ENCODE measurements around the gene CLPTM1. TPM values are rescaled to one million over a fixed set of nuclear protein-coding genes. Genes with fewer than 3 reads are reported as not detected.

The CLPTM1 gene
- total RNA-seq, 2 donors from 2014 or later = 63.1 to 69.3 TPM

DNA sequence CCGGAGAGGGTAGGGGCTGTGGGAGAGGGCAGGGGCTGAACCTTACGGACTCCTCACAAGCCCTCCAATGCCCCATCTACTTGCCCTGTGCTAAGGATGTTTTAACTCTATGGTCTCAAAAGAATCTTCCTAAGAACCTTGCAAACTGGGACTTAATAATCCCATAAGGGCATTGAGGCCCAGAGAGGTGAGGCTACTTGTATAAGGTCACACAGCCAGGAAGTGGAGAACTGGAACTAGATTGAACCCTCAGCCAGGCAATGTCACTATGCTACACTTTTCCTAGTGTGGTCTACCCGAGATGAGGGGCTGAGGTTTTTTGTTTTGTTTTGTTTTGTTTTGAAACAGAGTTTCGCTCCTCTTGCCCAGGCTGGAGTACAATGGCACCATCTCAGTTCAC is 23.6 kb upstream of the CLPTM1 start:
- no peak for ATAC-seq (ENCODE audit: insufficient number of reproducible peaks, low FRiP score, low read depth)
- TF ChIP-seq, protein P1, sequence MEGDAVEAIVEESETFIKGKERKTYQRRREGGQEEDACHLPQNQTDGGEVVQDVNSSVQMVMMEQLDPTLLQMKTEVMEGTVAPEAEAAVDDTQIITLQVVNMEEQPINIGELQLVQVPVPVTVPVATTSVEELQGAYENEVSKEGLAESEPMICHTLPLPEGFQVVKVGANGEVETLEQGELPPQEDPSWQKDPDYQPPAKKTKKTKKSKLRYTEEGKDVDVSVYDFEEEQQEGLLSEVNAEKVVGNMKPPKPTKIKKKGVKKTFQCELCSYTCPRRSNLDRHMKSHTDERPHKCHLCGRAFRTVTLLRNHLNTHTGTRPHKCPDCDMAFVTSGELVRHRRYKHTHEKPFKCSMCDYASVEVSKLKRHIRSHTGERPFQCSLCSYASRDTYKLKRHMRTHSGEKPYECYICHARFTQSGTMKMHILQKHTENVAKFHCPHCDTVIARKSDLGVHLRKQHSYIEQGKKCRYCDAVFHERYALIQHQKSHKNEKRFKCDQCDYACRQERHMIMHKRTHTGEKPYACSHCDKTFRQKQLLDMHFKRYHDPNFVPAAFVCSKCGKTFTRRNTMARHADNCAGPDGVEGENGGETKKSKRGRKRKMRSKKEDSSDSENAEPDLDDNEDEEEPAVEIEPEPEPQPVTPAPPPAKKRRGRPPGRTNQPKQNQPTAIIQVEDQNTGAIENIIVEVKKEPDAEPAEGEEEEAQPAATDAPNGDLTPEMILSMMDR (IDR thresholded peaks at IDR 0.05) = no peak

GRCh38 chr19:44939668-44940067 is 15.5 kb upstream of the CLPTM1 start:
- H3K27me3 ChIP-seq (replicated peaks; ENCODE audit: insufficient read depth) = no peaks in the 10 kb centered on the region
- no peaks in the 10 kb centered on the region for H3K9me3 ChIP-seq
- ATAC-seq (ENCODE audit: insufficient number of reproducible peaks, low FRiP score, low read depth) (no peak), DNase-seq (ENCODE audit: low spot score) (no peak)
- no peak overlapping the region for H3K27ac ChIP-seq
- H3K36me3 ChIP-seq = no peaks in the 10 kb centered on the region
- TF ChIP-seq, protein P1 (IDR thresholded peaks at IDR 0.05) = no peak
- no peak overlapping the region for H3K4me3 ChIP-seq
- no peaks in the 10 kb centered on the region for H3K4me1 ChIP-seq (ENCODE audit: control insufficient read depth in 1 of 2, low read depth in 2 of 2)

More for the DNA sequence above, 23.6 kb upstream of the CLPTM1 start:
- Histone ChIP-seq H3K36me3 (no peaks in the 10 kb centered on the region), H3K4me3 (no peak overlapping the region), H3K27ac (no peak overlapping the region), H3K4me1 (ENCODE audit: control insufficient read depth in 1 of 2, low read depth in 2 of 2) (peaks cover 0 to 4% of the 10 kb centered on the region in 2 donors), H3K27me3 (replicated peaks; ENCODE audit: insufficient read depth) (no peaks in the 10 kb centered on the region), H3K9me3 (no peaks in the 10 kb centered on the region)
- DNase-seq (ENCODE audit: low spot score) = no peak

DNA sequence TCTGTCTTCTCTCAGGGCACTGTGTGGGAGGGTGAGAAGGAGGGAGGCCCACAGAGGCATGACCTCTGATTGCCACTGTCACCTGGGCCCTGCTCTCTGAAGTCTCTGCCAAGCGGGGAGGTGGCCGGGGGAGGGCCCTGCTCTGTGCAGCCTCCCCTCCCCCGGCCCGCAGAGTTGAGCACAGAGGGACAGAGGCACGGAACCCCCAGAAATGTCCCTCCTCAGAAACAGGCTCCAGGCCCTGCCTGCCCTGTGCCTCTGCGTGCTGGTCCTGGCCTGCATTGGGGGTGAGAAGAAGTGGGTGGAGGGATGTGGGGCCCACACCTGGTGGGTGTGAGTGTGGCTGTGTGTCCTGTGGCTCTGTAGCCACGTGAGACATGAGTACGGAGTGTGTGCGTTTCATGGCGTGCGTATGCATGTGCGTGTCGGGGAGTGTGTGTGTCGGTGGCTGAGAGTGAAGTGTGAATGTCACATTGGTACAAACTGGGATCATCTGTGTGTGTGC is 13.1 kb upstream of the CLPTM1 start, which contains the start of gene APOC4:
Gene APOC4 (plus strand): TSS at position 171 of the 505 bp plus-strand sequence. CDS start 41 bp downstream, at position 212.
- Histone ChIP-seq H3K27ac (no peak within 1 kb of the TSS), H3K4me3 (no peak within 1 kb of the TSS), H3K27me3 (replicated peaks; ENCODE audit: insufficient read depth) (no peaks in the 10 kb centered on the region), H3K4me1 (ENCODE audit: control insufficient read depth in 1 of 2, low read depth in 2 of 2) (no peaks in the 10 kb centered on the region), H3K9me3 (no peaks in the 10 kb centered on the region), H3K36me3 (no peaks in the 10 kb centered on the region)
- ATAC-seq (ENCODE audit: insufficient number of reproducible peaks, low FRiP score, low read depth) (no peak), DNase-seq (ENCODE audit: low spot score) (no peak)
- TF ChIP-seq, protein P1 (IDR thresholded peaks at IDR 0.05) = no peak

GRCh38 chr19:44943801-44944249 is 11.4 kb upstream of the CLPTM1 start:
- Histone ChIP-seq H3K27ac (no peak overlapping the region), H3K4me3 (no peak overlapping the region), H3K36me3 (no peaks in the 10 kb centered on the region), H3K27me3 (replicated peaks; ENCODE audit: insufficient read depth) (no peaks in the 10 kb centered on the region), H3K4me1 (ENCODE audit: control insufficient read depth in 1 of 2, low read depth in 2 of 2) (no peaks in the 10 kb centered on the region), H3K9me3 (no peaks in the 10 kb centered on the region)
- no peak for DNase-seq (ENCODE audit: low spot score)
- TF ChIP-seq, protein P1 (IDR thresholded peaks at IDR 0.05) = no peak
- ATAC-seq (ENCODE audit: insufficient number of reproducible peaks, low FRiP score, low read depth) = no peak

DNA sequence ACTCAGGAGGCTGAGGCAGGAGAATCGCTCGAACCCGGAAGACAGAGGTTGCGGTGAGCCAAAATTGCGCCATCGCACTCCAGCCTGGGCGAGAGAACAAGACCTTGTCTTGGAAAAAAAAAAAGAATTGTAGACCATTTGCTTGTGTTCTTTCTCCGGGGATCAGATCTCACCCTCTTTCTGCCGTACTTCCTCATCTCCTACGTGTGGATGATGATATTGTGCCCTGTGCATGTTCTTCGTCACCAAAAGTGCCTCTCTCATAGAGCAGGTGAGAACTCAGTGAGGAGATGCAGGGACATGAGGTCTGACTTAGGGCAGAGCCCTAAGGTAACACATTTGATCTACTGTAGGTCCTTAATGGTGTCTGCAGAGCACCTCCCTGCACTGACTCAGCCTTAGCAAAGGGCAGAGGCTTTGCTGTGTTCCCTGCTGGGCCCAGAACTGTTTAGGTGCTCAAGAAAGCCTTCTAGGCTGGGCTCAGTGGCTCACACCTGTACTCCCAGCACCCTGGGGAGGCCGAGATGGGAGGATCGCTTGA is 8.1 kb upstream of the CLPTM1 start:
- Histone ChIP-seq H3K4me3 (no peak overlapping the region), H3K27me3 (replicated peaks; ENCODE audit: insufficient read depth) (no peaks in the 10 kb centered on the region), H3K36me3 (peaks cover 3% of the 10 kb centered on the region), H3K4me1 (ENCODE audit: control insufficient read depth in 1 of 2, low read depth in 2 of 2) (peaks cover 0 to 8% of the 10 kb centered on the region in 2 donors), H3K9me3 (no peaks in the 10 kb centered on the region), H3K27ac (no peak overlapping the region)
- ATAC-seq (ENCODE audit: insufficient number of reproducible peaks, low FRiP score, low read depth) (no peak), DNase-seq (ENCODE audit: low spot score) (no peak)
- TF ChIP-seq, protein P1 (IDR thresholded peaks at IDR 0.05) = no peak
